ENCODE data around the gene CIART.
"Not testable (repeated sequence)": the region's sequence is repeated elsewhere in the genome, so short reads cannot be mapped to it uniquely, and the experiment has no call there.

The CIART gene

DNA sequence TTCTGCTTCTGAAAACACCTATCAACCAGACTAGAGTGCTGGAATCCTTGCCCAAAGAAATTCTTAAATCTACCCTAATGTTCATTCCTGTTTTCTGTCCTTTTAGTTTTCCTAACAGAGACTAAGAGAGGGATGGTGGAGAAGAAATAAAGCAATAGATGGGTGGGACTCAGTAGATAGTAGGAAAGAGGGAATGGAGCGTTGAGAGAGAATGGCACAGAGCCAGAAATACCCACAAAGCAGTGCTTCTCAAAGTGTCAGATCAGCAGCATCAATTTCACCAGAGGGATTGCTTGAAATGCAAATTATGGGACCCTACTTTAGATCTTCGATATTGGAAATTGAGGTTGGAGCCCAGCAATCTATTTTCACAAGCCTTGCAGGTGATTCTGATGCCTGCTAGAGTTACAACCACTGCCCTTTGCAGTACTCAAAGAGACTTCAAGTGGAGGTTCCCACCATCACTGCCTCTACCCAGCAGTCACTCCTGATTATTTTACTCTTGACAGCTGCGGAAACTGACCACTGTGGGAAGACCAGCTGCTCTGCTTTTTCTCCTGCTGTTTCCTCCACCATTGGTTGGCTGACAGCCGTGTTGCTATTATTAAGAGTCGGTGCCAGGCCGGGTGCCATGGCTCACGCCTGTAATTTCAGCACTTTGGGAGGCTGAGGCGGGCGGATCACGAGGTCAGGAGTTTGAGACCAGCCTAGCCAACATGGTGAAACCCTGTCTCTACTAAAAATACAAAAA lies 27.6 kb downstream of the CIART start:
- DNase-seq (ENCODE audit: low read depth, low spot score): no peak

DNA sequence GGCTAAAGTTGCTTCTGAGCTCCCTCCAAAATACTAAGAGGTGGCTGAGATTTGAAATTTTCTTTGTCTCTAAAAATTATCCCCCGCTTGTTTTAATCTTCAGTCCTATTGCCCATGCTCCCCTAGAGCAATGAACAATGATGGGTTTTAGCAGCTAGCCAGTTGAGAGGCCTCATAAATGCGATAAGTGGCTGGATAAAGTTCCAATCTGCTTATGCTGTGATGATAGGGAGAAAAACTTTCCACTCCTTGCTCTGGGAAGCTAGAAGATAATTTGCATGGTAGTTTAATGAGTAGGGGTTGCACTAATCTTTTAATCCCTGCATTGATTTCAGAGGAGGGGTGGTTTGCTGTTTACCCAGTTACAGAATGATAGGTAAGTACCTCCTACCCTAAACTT lies 29.4 kb downstream of the CIART start:
- DNase-seq (ENCODE audit: low read depth, low spot score): no peak

DNA sequence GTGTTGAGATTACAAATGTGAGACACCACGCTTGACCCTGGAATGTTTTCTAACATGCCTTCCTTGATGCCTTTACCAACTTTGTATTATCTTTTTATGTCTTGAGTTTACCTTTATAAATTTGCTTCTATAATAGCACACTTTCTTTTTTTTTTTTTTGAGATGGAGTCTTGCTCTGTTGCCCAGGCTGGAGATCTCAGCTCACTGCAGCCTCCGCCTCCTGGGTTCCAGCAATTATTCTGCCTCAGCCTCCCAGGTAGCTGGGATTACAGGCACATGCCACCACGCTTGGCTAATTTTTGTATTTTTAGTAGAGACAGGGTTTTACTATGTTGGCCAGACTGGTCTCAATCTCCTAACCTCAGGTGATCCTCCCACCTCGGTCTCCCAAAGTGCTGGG lies 32.3 kb downstream of the CIART start:
- not testable (repeated sequence) for DNase-seq (ENCODE audit: low read depth, low spot score)

DNA sequence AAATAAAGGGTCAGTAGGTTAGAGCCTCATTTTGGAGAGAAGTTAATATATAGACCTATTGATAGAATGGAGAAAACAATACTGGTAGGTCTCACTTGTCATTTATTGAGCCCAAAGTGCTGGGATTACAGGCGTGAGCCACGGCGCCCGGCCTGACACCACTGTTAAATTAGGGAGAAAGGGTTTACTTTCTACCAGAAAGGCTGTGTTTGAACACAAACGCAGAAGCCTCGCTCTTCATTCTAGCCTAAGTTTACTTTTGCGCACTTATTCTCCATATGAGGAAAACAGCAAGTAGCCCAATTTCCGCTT lies 38.3 kb downstream of the CIART start:
- DNase-seq (ENCODE audit: low read depth, low spot score): no peak

DNA sequence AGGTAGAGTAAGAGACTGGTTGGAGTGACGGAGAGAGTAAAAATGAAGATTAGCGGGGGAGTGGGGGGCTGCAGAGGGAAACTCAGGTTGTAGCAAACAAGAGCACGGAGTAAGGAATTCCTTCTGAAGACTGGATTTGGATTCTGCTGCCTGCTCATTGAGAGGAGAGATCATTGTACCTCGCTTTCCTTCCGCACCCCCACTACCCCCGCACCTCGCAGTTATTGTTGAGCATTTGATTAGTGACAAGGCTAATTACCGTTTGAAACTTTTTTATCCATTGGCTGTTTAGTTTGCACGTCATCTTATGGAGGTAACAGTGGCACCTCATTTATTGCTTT lies 39.4 kb downstream of the CIART start:
- no peak for DNase-seq (ENCODE audit: low read depth, low spot score)

DNA sequence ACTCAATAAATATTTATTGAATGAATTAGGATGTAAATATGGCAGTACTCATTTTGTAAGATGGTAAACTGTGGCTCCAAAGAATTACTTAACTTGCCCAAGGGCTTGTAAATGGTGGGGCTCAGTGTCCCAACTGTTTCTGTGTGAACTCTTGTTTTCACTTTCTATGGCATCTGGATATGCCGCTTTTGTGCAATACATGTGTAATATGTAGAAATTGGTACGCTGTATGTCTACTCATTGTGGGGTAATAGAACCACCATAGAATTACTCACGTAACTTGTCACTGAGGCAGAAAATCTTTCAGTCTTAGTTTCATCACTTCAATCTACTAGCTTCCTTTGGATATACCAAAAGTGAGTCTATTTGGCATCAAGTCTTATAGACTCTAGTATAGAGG lies 40.0 kb downstream of the CIART start:
- no peak for DNase-seq (ENCODE audit: low read depth, low spot score)

DNA sequence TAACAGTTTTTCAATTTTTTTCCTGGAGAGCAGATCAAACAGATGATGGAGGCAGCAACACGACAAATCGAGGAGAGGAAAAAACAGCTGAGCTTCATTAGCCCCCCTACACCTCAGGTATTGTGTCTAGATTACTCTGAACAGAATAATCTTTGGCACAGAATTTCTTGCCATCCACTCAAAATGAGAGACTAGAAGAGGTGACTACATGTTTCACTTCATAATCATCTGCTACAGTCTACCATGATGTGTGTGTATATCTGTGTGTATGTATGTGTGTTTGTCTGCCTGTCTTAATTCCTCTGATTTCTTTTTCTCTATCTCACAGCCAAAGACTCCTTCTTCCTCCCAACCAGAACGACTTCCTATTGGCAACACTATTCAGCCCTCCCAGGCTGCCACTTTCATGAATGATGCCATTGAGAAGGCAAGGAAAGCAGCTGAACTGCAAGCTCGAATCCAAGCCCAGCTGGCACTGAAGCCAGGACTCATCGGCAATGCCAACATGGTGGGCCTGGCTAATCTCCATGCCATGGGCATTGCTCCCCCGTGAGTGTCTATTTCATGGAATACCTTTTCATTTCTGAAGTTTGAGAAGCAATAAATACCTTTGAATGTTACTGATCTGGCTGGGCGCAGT lies 50.4 kb downstream of the CIART start:
- no peak for DNase-seq (ENCODE audit: low read depth, low spot score)
